Nephron (organoid): ENCODE measurements around the gene PROK1.

Source experiments
- H3K27ac Mint-ChIP-seq, 3 experiments: 2 replicates each; pipeline ENCODE4 v1.8.0; 2020; ENCODE audit warnings: mixed read lengths in 3 of 3, mild to moderate bottlenecking in 2 of 3, moderate library complexity in 1 of 3
- H3K27me3 Mint-ChIP-seq: 2 replicates; pipeline ENCODE4 v1.8.0; 2021; ENCODE audit warnings: low read depth, mild to moderate bottlenecking, moderate library complexity, mixed read lengths
- H3K36me3 Mint-ChIP-seq: 2 replicates; pipeline ENCODE4 v1.8.0; 2020; ENCODE audit warnings: low read depth, mixed read lengths
- H3K4me1 Mint-ChIP-seq: 2 replicates; pipeline ENCODE4 v1.8.0; 2020; ENCODE audit warnings: mixed read lengths
- H3K4me3 Mint-ChIP-seq, 3 experiments: 2 replicates each; pipeline ENCODE4 v1.8.0; 2020; ENCODE audit warnings: mild to moderate bottlenecking in 3 of 3, mixed read lengths in 3 of 3, moderate library complexity in 2 of 3
- H3K9me3 Mint-ChIP-seq: 2 replicates; pipeline ENCODE4 v1.8.0; 2020; ENCODE audit warnings: mixed read lengths
- TF ChIP-seq, protein P1 (sequence below), 3 experiments: fragments of 200-600 bp; sonication (generic); IDR thresholded peaks; one replicate each; pipeline ENCODE4 v1.5.0; 2021; ENCODE audit warnings: antibody characterized with exemption in 3 of 3; ENCODE audit not compliant: unreplicated experiment in 3 of 3

PROK1 gene

GRCh38 chr1:110449661-110450651 is 993 bp upstream of the PROK1 start:
- H3K36me3 Mint-ChIP-seq, result no peaks in the 10 kb centered on the region
- peaks cover 46% of the 10 kb centered on the region for H3K27me3 Mint-ChIP-seq
- no peak overlapping the region for H3K4me3 Mint-ChIP-seq
- TF ChIP-seq, protein P1, sequence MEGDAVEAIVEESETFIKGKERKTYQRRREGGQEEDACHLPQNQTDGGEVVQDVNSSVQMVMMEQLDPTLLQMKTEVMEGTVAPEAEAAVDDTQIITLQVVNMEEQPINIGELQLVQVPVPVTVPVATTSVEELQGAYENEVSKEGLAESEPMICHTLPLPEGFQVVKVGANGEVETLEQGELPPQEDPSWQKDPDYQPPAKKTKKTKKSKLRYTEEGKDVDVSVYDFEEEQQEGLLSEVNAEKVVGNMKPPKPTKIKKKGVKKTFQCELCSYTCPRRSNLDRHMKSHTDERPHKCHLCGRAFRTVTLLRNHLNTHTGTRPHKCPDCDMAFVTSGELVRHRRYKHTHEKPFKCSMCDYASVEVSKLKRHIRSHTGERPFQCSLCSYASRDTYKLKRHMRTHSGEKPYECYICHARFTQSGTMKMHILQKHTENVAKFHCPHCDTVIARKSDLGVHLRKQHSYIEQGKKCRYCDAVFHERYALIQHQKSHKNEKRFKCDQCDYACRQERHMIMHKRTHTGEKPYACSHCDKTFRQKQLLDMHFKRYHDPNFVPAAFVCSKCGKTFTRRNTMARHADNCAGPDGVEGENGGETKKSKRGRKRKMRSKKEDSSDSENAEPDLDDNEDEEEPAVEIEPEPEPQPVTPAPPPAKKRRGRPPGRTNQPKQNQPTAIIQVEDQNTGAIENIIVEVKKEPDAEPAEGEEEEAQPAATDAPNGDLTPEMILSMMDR (IDR thresholded peaks at IDR 0.05; ENCODE audit: unreplicated experiment in 3 of 3), result no peak
- no peak overlapping the region for H3K27ac Mint-ChIP-seq
- H3K9me3 Mint-ChIP-seq, result no peaks in the 10 kb centered on the region
- H3K4me1 Mint-ChIP-seq, result no peaks in the 10 kb centered on the region

DNA sequence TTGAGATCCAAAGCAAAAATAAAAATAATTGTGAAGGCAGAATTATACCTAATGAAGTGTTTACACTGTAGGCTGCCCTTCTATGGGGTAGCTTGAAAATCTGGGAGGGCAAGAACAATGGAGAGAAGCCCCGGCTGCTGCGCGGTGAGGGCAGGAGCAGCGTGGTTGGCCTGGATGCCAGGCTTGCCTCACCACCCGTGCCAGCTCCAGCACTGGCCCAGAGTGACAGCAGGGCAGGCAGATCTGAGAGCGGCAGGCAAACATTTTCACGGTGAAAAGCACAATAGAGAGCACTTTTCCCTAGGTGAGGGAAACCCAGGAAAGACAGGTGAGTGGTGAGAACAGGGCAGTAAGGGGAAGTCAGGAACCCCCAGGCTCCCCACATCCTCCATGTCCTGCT is 1.4 kb downstream of the PROK1 start:
- TF ChIP-seq, protein P1 (IDR thresholded peaks at IDR 0.05; ENCODE audit: unreplicated experiment in 3 of 3), result no peak
- Mint-ChIP-seq H3K9me3 (no peaks in the 10 kb centered on the region), H3K27me3 (peaks cover 43% of the 10 kb centered on the region), H3K4me1 (no peaks in the 10 kb centered on the region), H3K4me3 (no peak overlapping the region), H3K27ac (no peak overlapping the region), H3K36me3 (no peaks in the 10 kb centered on the region)

DNA sequence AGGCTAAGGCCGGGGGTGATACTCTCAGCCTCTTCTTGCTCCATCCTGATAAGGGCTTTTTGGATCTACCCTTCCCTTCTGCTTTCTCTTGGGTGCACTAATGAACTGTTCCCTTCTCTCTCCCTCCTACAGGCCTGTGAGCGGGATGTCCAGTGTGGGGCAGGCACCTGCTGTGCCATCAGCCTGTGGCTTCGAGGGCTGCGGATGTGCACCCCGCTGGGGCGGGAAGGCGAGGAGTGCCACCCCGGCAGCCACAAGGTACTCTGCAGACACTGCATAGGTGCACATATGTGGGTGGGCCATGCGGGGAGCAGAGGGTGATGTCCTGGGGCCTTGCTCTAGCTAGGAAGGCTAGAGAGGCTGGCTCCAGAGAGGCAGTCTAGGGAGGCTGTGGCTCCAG is 2.9 kb downstream of the PROK1 start:
- H3K9me3 Mint-ChIP-seq, result no peaks in the 10 kb centered on the region
- no peaks in the 10 kb centered on the region for H3K36me3 Mint-ChIP-seq
- TF ChIP-seq, protein P1 (IDR thresholded peaks at IDR 0.05; ENCODE audit: unreplicated experiment in 3 of 3), result no peak
- peaks cover 45% of the 10 kb centered on the region for H3K27me3 Mint-ChIP-seq
- no peaks in the 10 kb centered on the region for H3K4me1 Mint-ChIP-seq
- no peak overlapping the region for H3K4me3 Mint-ChIP-seq
- H3K27ac Mint-ChIP-seq, result no peak overlapping the region

GRCh38 chr1:110454328-110454727 is 3.4 kb downstream of the PROK1 start:
- no peak overlapping the region for H3K4me3 Mint-ChIP-seq
- TF ChIP-seq, protein P1 (IDR thresholded peaks at IDR 0.05; ENCODE audit: unreplicated experiment in 3 of 3), result no peak
- H3K9me3 Mint-ChIP-seq, result no peaks in the 10 kb centered on the region
- no peaks in the 10 kb centered on the region for H3K4me1 Mint-ChIP-seq
- no peak overlapping the region for H3K27ac Mint-ChIP-seq
- H3K36me3 Mint-ChIP-seq, result no peaks in the 10 kb centered on the region
- peaks cover 42% of the 10 kb centered on the region for H3K27me3 Mint-ChIP-seq

- Mint-ChIP-seq H3K4me3 (no peak overlapping the region), H3K4me1 (no peaks in the 10 kb centered on the region), H3K36me3 (no peaks in the 10 kb centered on the region), H3K27me3 (peaks cover 36% of the 10 kb centered on the region), H3K9me3 (no peaks in the 10 kb centered on the region), H3K27ac (no peak overlapping the region)
- TF ChIP-seq, protein P1 (IDR thresholded peaks at IDR 0.05; ENCODE audit: unreplicated experiment in 3 of 3), result no peak
Measured at GRCh38 chr1:110455151-110455550, 4.2 kb downstream of the PROK1 start.

DNA sequence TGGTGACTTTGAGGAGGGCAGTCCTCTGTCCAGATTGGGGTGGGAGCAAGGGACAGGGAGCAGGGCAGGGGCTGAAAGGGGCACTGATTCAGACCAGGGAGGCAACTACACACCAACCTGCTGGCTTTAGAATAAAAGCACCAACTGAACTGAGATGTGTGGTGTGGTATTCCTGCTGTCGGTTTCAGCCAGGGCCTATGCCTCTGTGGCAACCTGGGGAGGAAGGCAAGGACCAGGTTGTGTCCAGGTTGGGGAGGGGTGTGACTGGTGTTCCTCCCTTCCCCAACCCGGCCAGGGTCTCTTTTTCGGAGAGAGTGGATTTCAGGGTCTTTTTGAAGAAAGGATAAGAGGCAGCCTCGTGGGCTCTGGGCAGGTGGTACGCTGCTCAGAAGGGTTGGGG is 6.3 kb downstream of the PROK1 start:
- no peaks in the 10 kb centered on the region for H3K36me3 Mint-ChIP-seq
- no peak overlapping the region for H3K27ac Mint-ChIP-seq
- H3K4me3 Mint-ChIP-seq, result no peak overlapping the region
- H3K9me3 Mint-ChIP-seq, result no peaks in the 10 kb centered on the region
- TF ChIP-seq, protein P1 (IDR thresholded peaks at IDR 0.05; ENCODE audit: unreplicated experiment in 3 of 3), result no peak
- peaks cover 36% of the 10 kb centered on the region for H3K27me3 Mint-ChIP-seq
- H3K4me1 Mint-ChIP-seq, result no peaks in the 10 kb centered on the region
